Type B pancreatic cell (in vitro differentiated cells): Measurements from ENCODE around the gene ARHGEF17. TPM values are rescaled to one million over a fixed set of nuclear protein-coding genes. Genes with fewer than 3 reads are reported as not detected.

Experiments
- DNase-seq: peaks from one replicate; pipeline ENCODE4 v3.0.0; 2021; ENCODE audit warnings: mixed read lengths; ENCODE audit not compliant: unreplicated experiment; ENCODE audit errors: extremely low spot score
- H3K27ac Mint-ChIP-seq: 2 replicates; pipeline ENCODE4 v1.8.0; 2021; ENCODE audit warnings: mild to moderate bottlenecking, mixed read lengths
- H3K27me3 Mint-ChIP-seq: 2 replicates; pipeline ENCODE4 v1.8.0; 2021; ENCODE audit warnings: mixed read lengths
- H3K36me3 Mint-ChIP-seq: 2 replicates; pipeline ENCODE4 v1.8.0; 2021; ENCODE audit warnings: mixed read lengths
- H3K4me1 Mint-ChIP-seq: one replicate; pipeline ENCODE4 v1.8.0; 2021; ENCODE audit warnings: mixed read lengths; ENCODE audit not compliant: unreplicated experiment
- H3K4me3 Mint-ChIP-seq: 2 replicates; pipeline ENCODE4 v1.8.0; 2021; ENCODE audit warnings: mild to moderate bottlenecking, mixed read lengths
- H3K9me3 Mint-ChIP-seq: 2 replicates; pipeline ENCODE4 v1.8.0; 2021; ENCODE audit warnings: mixed read lengths
- CTCF ChIP-seq: fragments of 200-600 bp; sonication (generic); conservative IDR thresholded peaks from 2 replicates; pipeline ENCODE4 v1.5.0; 2021; ENCODE audit warnings: antibody characterized with exemption, mild to moderate bottlenecking
- total RNA-seq: library from RNA; stranded (reverse); gene quantifications from 2 replicates; pipeline ENCODE4 v1.2.1, GENCODE V29; 2021; ENCODE audit warnings: low replicate concordance

ARHGEF17 gene
- total RNA-seq, 1 donor from 2014 or later, result 69.7 TPM

GRCh38 chr11:73324116-73324515, 16.0 kb downstream of the ARHGEF17 start:
- peak overlapping the region; percentile 70 for H3K4me3 Mint-ChIP-seq
- no peak for DNase-seq
- no peaks in the 10 kb centered on the region for H3K9me3 Mint-ChIP-seq
- peaks cover 78% of the 10 kb centered on the region for H3K4me1 Mint-ChIP-seq
- no peaks in the 10 kb centered on the region for H3K27me3 Mint-ChIP-seq
- TF ChIP-seq CTCF, result no peak
- peak overlapping the region; percentile 65 for H3K27ac Mint-ChIP-seq
- peaks cover 14% of the 10 kb centered on the region for H3K36me3 Mint-ChIP-seq

GRCh38 chr11:73324665-73325035, 16.6 kb downstream of the ARHGEF17 start:
- H3K4me1 Mint-ChIP-seq, result peaks cover 77% of the 10 kb centered on the region
- no peaks in the 10 kb centered on the region for H3K27me3 Mint-ChIP-seq
- H3K27ac Mint-ChIP-seq, result peak overlapping the region; percentile 25
- no peak overlapping the region for H3K4me3 Mint-ChIP-seq
- no peaks in the 10 kb centered on the region for H3K9me3 Mint-ChIP-seq
- peaks cover 10% of the 10 kb centered on the region for H3K36me3 Mint-ChIP-seq
- no peak for DNase-seq
- no peak for TF ChIP-seq CTCF

- H3K9me3 Mint-ChIP-seq, result no peaks in the 10 kb centered on the region
- peak overlapping the region; percentile 21 for H3K4me3 Mint-ChIP-seq
- H3K36me3 Mint-ChIP-seq, result peaks cover 10% of the 10 kb centered on the region
- H3K4me1 Mint-ChIP-seq, result peaks cover 79% of the 10 kb centered on the region
- DNase-seq, result no peak
- no peak for TF ChIP-seq CTCF
- no peaks in the 10 kb centered on the region for H3K27me3 Mint-ChIP-seq
- H3K27ac Mint-ChIP-seq, result peak overlapping the region; percentile 44
These were observed 17.2 kb downstream of the ARHGEF17 start for GRCh38 chr11:73325036-73325981.

- Mint-ChIP-seq H3K4me3 (peak overlapping the region; percentile 54), H3K27me3 (no peaks in the 10 kb centered on the region), H3K36me3 (peaks cover 10% of the 10 kb centered on the region), H3K27ac (peak overlapping the region; percentile 49), H3K9me3 (no peaks in the 10 kb centered on the region), H3K4me1 (peaks cover 77% of the 10 kb centered on the region)
- no peak for TF ChIP-seq CTCF
- no peak for DNase-seq
These were observed 19.1 kb downstream of the ARHGEF17 start for GRCh38 chr11:73326929-73327811.

- Mint-ChIP-seq H3K27me3 (no peaks in the 10 kb centered on the region), H3K36me3 (peaks cover 10% of the 10 kb centered on the region), H3K4me1 (peaks cover 77% of the 10 kb centered on the region), H3K9me3 (no peaks in the 10 kb centered on the region), H3K4me3 (no peak overlapping the region), H3K27ac (peak overlapping the region; percentile 49)
- no peak for DNase-seq
- TF ChIP-seq CTCF, result no peak
These were observed 19.8 kb downstream of the ARHGEF17 start for GRCh38 chr11:73327812-73328364.
